Activated T-helper 2 cell treated with anti-CD3 and anti-CD28 coated beads, Interferon-gamma antibody, Interleukin-2, Interleukin-4, amounts not matched to agents 10 μg/mL and 5 μg/mL and 100 μg/mL, durations not matched to agents 14 hours and 24 hours and 36 hours (primary cell): Measurements from ENCODE around the gene ADSS2. TPM values are rescaled to one million over a fixed set of nuclear protein-coding genes. Genes with fewer than 3 reads are reported as not detected.

Experiments
- DNase-seq: peaks from one replicate; pipeline ENCODE4 v3.0.0; 2021; ENCODE audit warnings: low spot score
- H3K27ac Mint-ChIP-seq: one replicate; pipeline ENCODE4 v1.8.0; 2021; ENCODE audit warnings: mixed read lengths
- H3K27me3 Mint-ChIP-seq: one replicate; pipeline ENCODE4 v1.8.0; 2021; ENCODE audit warnings: low read depth, mixed read lengths
- H3K36me3 Mint-ChIP-seq: one replicate; pipeline ENCODE4 v1.8.0; 2021; ENCODE audit warnings: low read depth, mixed read lengths
- H3K4me1 Mint-ChIP-seq: one replicate; pipeline ENCODE4 v1.8.0; 2021; ENCODE audit warnings: low read depth, mixed read lengths
- H3K4me3 Mint-ChIP-seq: one replicate; pipeline ENCODE4 v1.8.0; 2021; ENCODE audit warnings: low read depth, mild to moderate bottlenecking, moderate library complexity, mixed read lengths
- H3K9me3 Mint-ChIP-seq: one replicate; pipeline ENCODE4 v1.8.0; 2021; ENCODE audit warnings: mixed read lengths
- intact Hi-C: fragments of 100-400 bp; cut with micrococcal nuclease; formaldehyde crosslinking; loops from one replicate; pipeline ENCODE4 v1.15.1; 2023
- total RNA-seq: library from RNA; stranded (reverse); gene quantifications from 2 replicates; pipeline ENCODE4 v1.2.3, GENCODE V29; 2022

ADSS2 gene
- total RNA-seq, 1 donor from 2014 or later: 66.1 TPM

DNA sequence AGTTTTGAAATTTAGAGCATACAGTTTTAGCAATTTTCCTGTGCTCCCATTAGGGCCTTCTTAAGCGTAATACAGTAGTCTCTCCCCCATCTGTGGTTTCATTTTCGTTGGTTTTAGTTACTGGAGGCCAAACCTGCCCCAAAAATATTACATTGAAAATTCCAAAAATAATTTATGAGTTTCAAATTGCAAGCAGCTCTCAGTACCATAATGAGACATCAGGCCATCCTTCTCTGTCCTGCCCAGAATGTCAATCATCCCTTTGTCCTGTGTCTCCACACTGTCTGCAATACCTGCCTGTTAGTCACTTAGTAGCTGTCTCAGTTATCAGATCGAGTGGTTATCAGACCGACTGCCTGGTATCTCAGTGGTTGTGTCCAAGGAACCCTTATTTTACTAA is 45.4 kb downstream of the ADSS2 start:
- Mint-ChIP-seq H3K36me3 (peaks cover 94% of the 10 kb centered on the region), H3K27me3 (no peaks in the 10 kb centered on the region), H3K9me3 (peaks cover 27% of the 10 kb centered on the region), H3K4me1 (peaks cover 13% of the 10 kb centered on the region), H3K4me3 (no peak overlapping the region), H3K27ac (no peak overlapping the region)
- no peak for DNase-seq
- intact Hi-C loops: no loop called here

DNA sequence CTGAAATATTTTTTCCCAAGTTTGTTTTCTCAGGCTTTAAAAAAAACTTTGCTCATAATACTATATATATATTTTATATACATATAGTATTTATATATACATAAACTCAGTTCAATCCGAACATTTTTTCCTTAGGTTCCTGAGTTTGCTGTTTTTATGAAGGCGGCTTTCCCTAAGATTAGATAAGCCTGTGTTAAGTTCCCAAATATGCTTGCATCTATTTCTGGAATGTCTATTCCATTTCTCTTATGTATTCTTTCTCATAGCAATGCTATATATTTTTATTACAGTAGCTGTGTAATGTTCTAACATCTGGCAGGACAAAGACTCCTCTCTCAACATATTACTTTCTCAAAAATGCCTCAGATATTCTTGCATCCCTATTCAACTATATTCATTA is 45.9 kb downstream of the ADSS2 start:
- Mint-ChIP-seq H3K4me1 (peaks cover 13% of the 10 kb centered on the region), H3K36me3 (peaks cover 94% of the 10 kb centered on the region), H3K9me3 (peaks cover 32% of the 10 kb centered on the region), H3K27me3 (no peaks in the 10 kb centered on the region), H3K4me3 (no peak overlapping the region), H3K27ac (no peak overlapping the region)
- no peak for DNase-seq
- intact Hi-C loops: no loop called here

- peaks cover 6% of the 10 kb centered on the region for H3K4me1 Mint-ChIP-seq
- peaks cover 82% of the 10 kb centered on the region for H3K36me3 Mint-ChIP-seq
- no peak overlapping the region for H3K4me3 Mint-ChIP-seq
- no peak overlapping the region for H3K27ac Mint-ChIP-seq
- intact Hi-C loops: no loop called here
- peaks cover 37% of the 10 kb centered on the region for H3K9me3 Mint-ChIP-seq
- no peak for DNase-seq
- no peaks in the 10 kb centered on the region for H3K27me3 Mint-ChIP-seq
Measured at GRCh38 chr1:244403431-244403830, 48.3 kb downstream of the ADSS2 start.

DNA sequence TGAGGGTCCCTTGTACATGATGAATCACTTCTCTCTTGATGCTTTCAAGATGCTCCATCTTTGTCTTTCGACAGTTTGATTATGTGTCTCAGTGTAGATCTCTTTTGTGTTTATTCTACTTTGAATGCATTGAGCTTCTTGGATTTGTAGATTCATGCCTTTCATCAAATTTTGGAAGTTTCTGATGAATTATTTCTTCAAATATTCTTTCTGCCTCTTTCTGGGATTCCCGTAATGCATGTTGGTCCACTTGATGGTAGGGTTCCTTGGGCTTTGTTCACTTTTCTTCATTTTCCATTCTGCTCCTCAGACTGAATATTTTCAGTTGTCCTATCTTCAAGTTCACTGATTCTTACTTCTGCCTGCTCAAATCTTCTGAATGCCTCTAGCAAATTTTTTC is 50.7 kb downstream of the ADSS2 start:
- DNase-seq: no peak
- intact Hi-C loops: no loop called here
- Mint-ChIP-seq H3K4me3 (no peak overlapping the region), H3K27ac (no peak overlapping the region), H3K4me1 (peaks cover 3% of the 10 kb centered on the region), H3K27me3 (no peaks in the 10 kb centered on the region), H3K9me3 (peaks cover 37% of the 10 kb centered on the region), H3K36me3 (peaks cover 62% of the 10 kb centered on the region)

- Mint-ChIP-seq H3K4me3 (no peak overlapping the region), H3K27me3 (no peaks in the 10 kb centered on the region), H3K4me1 (peaks cover 3% of the 10 kb centered on the region), H3K36me3 (peaks cover 26% of the 10 kb centered on the region), H3K27ac (no peak overlapping the region), H3K9me3 (peaks cover 18% of the 10 kb centered on the region)
- intact Hi-C loops: no loop called here
- DNase-seq: no peak
Measured at GRCh38 chr1:244397131-244397530, 54.6 kb downstream of the ADSS2 start.

DNA sequence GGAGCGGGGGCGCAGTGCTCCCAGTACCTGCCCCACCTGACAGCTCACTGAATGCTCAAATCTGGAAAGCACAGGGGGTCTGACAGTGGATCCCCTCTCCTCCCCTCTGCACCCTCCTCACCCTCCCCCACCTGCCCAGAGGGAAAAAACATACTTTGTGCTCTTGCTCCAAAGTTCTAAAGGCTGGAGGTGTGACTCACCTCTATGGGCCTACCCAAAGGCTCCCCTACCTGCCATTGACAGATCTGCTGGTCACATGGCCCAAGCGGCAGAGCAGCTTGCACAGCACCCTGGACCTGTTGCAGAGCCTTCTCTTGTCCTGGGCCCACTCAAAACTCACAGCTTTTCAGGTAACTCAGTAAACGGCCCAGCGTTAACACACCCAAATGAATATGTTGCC is 55.7 kb downstream of the ADSS2 start:
- no peak for DNase-seq
- Mint-ChIP-seq H3K36me3 (peaks cover 15% of the 10 kb centered on the region), H3K9me3 (peaks cover 7% of the 10 kb centered on the region), H3K27ac (no peak overlapping the region), H3K4me1 (peaks cover 3% of the 10 kb centered on the region), H3K4me3 (no peak overlapping the region), H3K27me3 (no peaks in the 10 kb centered on the region)
- intact Hi-C loops: no loop called here

GRCh38 chr1:244394826-244395765 is 56.6 kb downstream of the ADSS2 start:
- no peak overlapping the region for H3K27ac Mint-ChIP-seq

DNA sequence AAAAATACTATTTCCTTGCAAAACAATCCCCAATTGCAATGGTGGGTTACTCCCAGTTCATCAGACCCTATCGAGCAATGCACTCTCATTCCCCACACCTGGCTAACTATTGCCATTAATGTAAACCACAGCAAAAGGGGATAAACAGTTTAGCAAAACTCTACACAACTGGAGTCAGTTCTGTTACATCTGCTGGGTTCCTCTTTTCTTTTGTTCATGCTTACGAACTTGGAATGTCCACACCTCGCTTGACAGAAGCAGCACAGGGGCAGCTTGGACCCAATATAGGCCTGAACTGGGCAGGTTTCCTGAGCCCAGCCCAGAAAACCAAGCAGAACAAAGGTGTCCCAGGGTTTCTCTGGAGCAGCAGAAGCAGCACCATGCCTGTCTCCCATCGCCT is 57.4 kb downstream of the ADSS2 start:
- H3K27me3 Mint-ChIP-seq: no peaks in the 10 kb centered on the region
- H3K9me3 Mint-ChIP-seq: peaks cover 2% of the 10 kb centered on the region
- H3K4me3 Mint-ChIP-seq: no peak overlapping the region
- DNase-seq: no peak
- peaks cover 8% of the 10 kb centered on the region for H3K36me3 Mint-ChIP-seq
- H3K4me1 Mint-ChIP-seq: peaks cover 3% of the 10 kb centered on the region
- H3K27ac Mint-ChIP-seq: no peak overlapping the region
- intact Hi-C loops: no loop called here

More at GRCh38 chr1:244394826-244395765, 56.6 kb downstream of the ADSS2 start:
- H3K27me3 Mint-ChIP-seq: no peaks in the 10 kb centered on the region
- no peak overlapping the region for H3K4me3 Mint-ChIP-seq
- intact Hi-C loops: no loop called here
- no peak for DNase-seq
- peaks cover 4% of the 10 kb centered on the region for H3K9me3 Mint-ChIP-seq
- H3K4me1 Mint-ChIP-seq: peaks cover 3% of the 10 kb centered on the region
- peaks cover 11% of the 10 kb centered on the region for H3K36me3 Mint-ChIP-seq

GRCh38 chr1:244393604-244394176 is 58.0 kb downstream of the ADSS2 start:
- no peak for DNase-seq
- peaks cover 5% of the 10 kb centered on the region for H3K4me1 Mint-ChIP-seq
- no peaks in the 10 kb centered on the region for H3K27me3 Mint-ChIP-seq
- no peak overlapping the region for H3K27ac Mint-ChIP-seq
- H3K9me3 Mint-ChIP-seq: no peaks in the 10 kb centered on the region
- peaks cover 4% of the 10 kb centered on the region for H3K36me3 Mint-ChIP-seq
- H3K4me3 Mint-ChIP-seq: no peak overlapping the region
- intact Hi-C loops: no loop called here

GRCh38 chr1:244391761-244392160 is 59.9 kb downstream of the ADSS2 start:
- Mint-ChIP-seq H3K36me3 (peaks cover 4% of the 10 kb centered on the region), H3K4me1 (peaks cover 2% of the 10 kb centered on the region), H3K27ac (no peak overlapping the region), H3K27me3 (no peaks in the 10 kb centered on the region), H3K9me3 (no peaks in the 10 kb centered on the region), H3K4me3 (no peak overlapping the region)
- no peak for DNase-seq
- intact Hi-C loops: no loop called here

DNA sequence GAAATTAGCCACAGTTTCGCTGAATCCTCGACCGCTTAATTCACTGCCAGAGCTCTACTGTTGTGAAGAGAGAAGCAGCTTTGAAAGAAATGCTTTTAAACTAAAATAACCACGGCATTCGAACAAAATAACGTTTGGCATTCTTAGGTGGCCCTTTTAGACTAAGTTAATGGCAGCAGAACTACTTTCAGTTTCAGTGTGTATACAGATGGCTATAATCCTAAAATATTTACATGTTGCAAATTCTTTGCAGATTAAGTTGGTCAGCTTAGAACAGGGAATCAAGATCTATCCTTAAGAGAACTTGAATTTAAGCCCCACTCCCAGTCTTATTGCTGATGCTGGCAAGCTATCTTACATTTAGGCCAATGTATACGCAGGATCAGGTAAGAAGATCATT is 62.7 kb downstream of the ADSS2 start:
- no peaks in the 10 kb centered on the region for H3K27me3 Mint-ChIP-seq
- H3K27ac Mint-ChIP-seq: no peak overlapping the region
- intact Hi-C loops: no loop called here
- H3K9me3 Mint-ChIP-seq: no peaks in the 10 kb centered on the region
- H3K4me3 Mint-ChIP-seq: no peak overlapping the region
- H3K4me1 Mint-ChIP-seq: peaks cover 2% of the 10 kb centered on the region
- no peak for DNase-seq
- H3K36me3 Mint-ChIP-seq: no peaks in the 10 kb centered on the region

GRCh38 chr1:244387415-244387814 is 64.3 kb downstream of the ADSS2 start:
- Mint-ChIP-seq H3K4me3 (no peak overlapping the region), H3K36me3 (no peaks in the 10 kb centered on the region), H3K27ac (no peak overlapping the region), H3K9me3 (no peaks in the 10 kb centered on the region), H3K4me1 (peaks cover 2% of the 10 kb centered on the region), H3K27me3 (no peaks in the 10 kb centered on the region)
- intact Hi-C loops: no loop called here
- DNase-seq: no peak

DNA sequence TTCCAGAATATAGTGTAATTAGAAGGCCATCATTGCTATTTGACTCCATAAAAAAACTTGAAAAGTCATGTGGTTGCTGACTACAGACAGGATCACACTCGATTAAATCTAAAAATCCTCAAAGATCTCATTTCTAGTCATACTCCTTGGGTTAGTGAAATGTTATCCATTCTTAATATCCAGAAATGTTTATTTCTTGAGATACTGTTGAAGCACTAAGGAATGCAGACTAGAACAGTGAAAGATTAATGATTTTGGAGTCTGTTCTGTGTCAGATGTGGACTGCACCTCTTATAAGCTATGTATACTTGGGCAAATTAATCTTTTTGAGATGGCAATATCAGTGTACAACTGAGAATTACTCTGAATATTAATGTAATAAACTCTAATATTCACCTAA is 65.1 kb downstream of the ADSS2 start:
- intact Hi-C loops: no loop called here
- H3K27me3 Mint-ChIP-seq: no peaks in the 10 kb centered on the region
- no peaks in the 10 kb centered on the region for H3K36me3 Mint-ChIP-seq

More for the DNA sequence above, 65.1 kb downstream of the ADSS2 start:
- peaks cover 2% of the 10 kb centered on the region for H3K4me1 Mint-ChIP-seq
- H3K4me3 Mint-ChIP-seq: no peak overlapping the region
- H3K9me3 Mint-ChIP-seq: no peaks in the 10 kb centered on the region
- DNase-seq: no peak
- no peak overlapping the region for H3K27ac Mint-ChIP-seq
